Activated CD8-positive, alpha-beta memory T cell treated with anti-CD3 and anti-CD28 coated beads for 24 hours (primary cell): ENCODE results near the gene SFMBT1.
A peak's percentile ranks its signal among the peaks of the same experiment; 100 is the strongest.
"Not testable (repeated sequence)": the region's sequence is repeated elsewhere in the genome, so short reads cannot be mapped to it uniquely, and the experiment has no call there.

ENCODE experiments used
- DNase-seq: peaks from one replicate; pipeline ENCODE4 v3.0.0-alpha.2; 2020

The SFMBT1 gene

DNA sequence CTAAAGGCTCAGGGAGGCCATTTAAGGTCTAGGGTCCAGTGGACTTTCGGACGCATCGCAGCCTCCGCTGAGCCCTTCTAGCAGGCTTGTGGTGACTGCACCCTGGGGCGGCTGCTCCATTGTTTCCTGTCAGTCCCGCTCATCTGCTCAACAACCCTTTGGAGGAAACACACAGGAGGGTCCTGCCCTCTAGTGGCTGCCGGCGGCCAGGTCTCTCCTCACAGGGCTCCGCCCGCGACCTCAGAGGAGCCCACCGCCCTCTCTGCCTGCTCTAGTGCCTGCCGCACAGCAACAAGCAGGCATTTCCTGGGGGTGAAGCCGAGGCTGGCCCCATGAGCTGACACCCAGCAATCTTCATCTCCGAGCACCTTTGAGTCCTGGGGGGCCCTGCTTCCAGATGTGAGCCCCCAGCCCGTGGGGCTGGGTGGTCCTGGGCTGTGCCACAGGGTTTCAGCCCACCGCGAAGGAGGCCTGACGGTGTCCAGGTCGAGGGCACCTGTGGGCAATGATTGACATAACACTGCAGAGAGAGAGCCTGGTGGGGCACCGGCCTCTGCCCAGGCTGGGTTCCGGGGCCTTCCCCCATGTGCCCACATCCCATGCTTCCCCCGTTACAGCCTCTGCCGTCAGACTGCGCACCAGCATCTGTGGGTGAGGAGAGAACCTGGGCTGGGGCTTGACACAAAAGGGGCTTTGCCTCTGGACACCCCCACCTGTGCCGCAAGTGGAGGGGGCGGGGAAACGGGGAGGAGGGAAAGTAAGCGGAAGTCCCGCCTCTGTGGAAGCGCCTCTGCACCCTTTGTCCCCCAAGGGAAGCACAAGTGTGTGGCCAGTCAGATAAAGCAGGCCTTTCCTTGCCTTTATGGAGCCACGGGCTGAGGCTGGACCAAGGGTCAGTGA, 27.0 kb upstream of the SFMBT1 start:
- peak; percentile 93 for DNase-seq

- no peak for DNase-seq
These were observed 26.1 kb upstream of the SFMBT1 start for GRCh38 chr3:53071882-53072431.

DNA sequence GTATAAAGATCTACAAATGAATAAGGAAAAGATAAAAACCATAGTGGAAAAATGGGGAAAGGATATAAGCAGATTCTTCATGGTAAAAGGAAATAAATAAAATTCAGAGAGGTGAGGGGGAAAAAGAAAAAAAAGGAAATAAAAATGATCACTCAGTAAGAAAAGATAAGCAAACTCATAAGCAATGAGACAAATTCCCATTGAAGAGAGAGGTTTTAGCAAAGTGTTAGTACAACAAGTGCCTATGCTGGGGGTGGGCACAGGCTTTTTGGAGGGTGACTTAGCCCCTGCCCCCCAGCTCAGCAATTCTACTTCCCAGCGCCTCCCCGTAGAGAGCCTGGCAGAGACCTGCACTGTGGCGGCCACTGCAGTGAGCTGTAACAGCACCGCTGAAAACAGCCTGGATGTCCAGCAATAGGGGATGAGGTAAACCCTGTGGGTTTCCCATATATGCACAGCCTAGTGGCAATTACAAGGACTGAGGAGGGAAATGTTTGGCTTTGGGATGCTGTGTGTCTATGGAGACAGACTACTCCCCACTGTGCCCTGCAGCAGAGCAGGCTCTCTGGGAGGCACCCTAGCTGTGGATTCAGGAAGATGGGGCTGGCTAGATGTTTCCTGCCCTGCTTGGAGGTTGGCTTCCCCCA, 23.7 kb upstream of the SFMBT1 start:
- DNase-seq, result no peak

DNA sequence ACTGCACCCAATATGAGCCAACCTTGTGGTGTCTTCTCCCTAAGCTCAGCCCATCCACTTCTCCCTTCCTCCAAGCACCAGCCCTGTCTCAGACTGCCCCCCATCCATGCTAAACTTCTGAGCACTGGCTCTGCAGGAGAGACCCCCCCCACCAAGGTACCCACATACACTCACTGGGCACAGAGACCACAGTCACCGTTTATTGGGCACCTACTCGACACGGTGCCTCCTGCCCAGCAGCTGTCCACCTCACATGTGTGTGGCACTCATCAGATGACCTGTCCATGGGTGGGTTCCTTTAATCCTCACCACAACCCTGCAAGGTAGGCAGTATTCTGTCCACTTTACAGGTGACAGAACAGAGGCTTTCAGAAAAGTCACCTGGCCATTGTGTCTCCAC, 22.3 kb upstream of the SFMBT1 start:
- no peak for DNase-seq

DNA sequence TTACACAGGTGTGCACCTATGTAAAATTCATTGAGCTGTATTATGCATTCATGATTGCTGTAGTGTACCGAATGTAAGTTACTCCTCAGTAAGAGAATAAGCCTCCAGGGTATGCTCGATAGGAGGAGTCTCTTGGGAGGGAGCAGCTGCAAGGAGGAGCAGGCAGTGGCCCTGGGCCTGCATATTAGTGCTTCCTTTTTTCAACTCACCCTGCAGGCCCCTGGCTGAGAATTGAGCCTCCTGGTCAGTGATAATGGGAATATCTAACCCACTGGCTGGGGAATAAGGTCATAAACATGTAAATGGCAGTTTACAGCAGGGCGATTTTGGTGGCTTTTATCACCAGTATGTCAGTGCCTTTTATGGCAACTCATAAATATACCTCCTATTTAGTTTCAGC, 21.7 kb upstream of the SFMBT1 start:
- DNase-seq, result no peak

- DNase-seq, result no peak
These were observed 20.1 kb upstream of the SFMBT1 start for GRCh38 chr3:53065841-53066480.

GRCh38 chr3:53062905-53063304, 17.0 kb upstream of the SFMBT1 start:
- peak; percentile 45 for DNase-seq

GRCh38 chr3:53056442-53056841, 10.6 kb upstream of the SFMBT1 start:
- DNase-seq, result peak; percentile 30

DNA sequence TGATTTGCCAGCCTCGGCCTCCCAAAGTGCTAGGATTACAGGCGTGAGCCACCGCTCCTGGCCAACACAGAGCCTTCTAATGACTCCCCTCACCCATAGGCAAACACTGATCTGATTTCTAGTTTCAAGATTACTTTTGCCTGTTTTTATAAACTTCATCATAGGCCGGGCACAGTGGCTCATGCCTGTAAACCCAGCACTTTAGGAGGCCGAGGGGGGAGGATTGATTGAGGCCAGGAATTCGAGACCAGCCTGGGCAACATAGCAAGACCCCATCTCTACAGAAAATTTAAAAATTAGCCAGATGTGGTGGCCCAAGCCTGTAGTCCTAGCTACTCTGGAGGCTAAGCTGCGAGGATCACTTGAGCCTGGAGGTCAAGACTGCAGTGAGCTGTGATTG, 8.4 kb upstream of the SFMBT1 start:
- not testable (repeated sequence) for DNase-seq

GRCh38 chr3:53051929-53052328, 6.1 kb upstream of the SFMBT1 start:
- no peak for DNase-seq

- no peak for DNase-seq
These were observed 4.1 kb upstream of the SFMBT1 start for GRCh38 chr3:53049987-53050386.

- DNase-seq, result peak; percentile 88
These were observed 598 bp upstream of the SFMBT1 start for GRCh38 chr3:53046171-53047170.

- peak; percentile 75 for DNase-seq
These were observed 959 bp downstream of the SFMBT1 start for GRCh38 chr3:53044711-53045517.

DNA sequence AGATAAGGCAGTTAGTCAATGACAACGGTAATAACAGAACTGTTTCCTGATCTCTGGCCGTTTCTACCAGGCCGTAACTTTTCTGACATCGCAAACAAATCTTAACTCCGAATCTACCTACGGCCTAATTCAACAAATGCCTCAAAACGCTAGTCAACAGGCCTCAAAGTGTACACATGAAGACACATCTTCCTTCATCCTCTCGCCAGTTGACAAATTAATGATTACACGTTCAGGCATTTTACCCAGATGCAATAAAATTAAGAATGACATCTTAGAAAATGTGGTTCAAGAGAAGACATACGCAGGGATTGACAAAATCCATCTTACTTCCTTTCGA, 1.5 kb downstream of the SFMBT1 start:
- no peak for DNase-seq

DNA sequence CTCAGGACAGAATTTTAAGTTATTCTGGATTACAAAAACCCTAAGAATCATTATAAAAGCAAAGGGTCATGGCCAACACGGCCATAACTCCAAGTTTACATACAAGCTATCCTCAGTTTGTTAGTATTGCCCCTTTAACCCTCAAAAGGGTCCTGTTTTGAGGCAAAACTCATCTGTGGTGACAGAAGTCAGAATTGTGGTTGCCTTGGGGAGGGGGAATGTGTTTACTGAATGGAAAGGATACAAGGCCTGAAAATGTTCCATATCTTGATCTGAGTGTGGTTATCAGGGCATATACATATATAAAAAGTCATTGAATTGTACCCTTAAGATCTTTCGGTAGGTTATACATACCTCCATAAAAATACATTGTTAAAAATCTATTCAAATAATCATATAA, 2.1 kb downstream of the SFMBT1 start:
- DNase-seq, result no peak

DNA sequence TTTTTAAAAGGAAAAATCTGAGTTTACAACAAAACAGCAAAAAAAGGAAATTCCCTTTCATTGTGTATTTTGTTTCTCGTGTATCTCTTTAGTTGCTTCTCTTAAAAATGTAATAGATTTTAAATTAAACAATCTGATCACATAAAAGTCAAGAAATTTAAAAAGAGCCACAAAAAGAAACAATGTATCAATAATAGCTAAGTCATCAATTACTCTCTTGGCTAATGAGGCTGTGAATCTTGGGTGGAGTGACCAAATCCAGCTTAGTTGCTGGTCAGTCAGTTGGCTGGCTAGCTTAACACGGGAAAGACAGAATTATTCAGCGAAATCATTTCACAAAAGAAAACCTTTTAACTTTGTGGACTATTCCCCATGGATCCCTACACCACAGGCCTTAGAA, 3.2 kb downstream of the SFMBT1 start:
- no peak for DNase-seq

GRCh38 chr3:53040351-53040820, 5.5 kb downstream of the SFMBT1 start:
- DNase-seq, result no peak

DNA sequence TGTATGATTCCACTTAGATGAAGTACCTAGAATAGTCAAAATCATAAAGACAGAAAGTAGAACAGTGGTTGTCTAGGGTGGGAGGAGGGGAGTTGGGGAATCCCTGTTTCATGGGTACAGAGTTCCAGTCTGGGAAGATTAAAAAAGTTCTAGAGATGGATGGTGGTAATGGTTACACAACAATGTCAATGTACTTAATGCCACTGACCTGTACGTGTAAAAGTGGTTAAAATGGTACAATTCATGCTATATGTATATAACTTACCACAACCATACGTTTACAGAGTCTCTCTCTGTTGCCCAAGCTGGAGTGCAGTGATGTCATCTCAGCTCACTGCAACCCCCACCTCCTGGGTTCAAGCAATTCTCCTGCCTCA, 6.5 kb downstream of the SFMBT1 start:
- no peak for DNase-seq

DNA sequence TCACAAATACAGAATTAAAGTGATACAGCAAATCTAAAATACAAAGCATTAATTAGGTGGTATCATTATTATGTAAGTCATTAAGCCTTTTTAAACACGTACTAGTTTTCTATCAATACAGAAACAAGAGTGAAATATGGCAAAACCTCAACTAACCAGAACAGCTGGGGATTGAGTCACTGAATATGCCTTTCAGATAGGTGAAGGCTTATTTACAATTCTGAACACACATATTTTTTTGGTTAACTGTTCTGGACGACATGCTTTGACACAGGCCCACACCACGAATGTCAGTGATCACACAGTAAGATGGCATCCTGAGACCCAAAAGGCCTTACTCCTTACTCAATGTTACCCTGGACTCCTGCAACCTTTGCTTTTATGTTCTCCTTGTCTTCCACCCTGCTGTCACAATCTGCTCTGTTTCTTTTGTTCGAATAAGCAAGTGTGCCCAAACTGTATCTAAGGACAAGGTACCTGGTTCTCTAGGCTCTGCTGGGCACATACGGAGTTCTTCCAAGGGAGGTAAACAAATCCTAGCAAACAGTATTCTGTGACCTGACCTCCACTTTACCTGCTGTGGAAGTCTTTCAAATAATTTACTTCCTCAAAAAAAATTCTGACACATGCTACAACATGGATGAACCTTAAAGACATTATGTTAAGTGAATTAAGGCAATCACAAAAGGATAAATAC, 7.0 kb downstream of the SFMBT1 start:
- DNase-seq, result no peak

GRCh38 chr3:53035825-53036619, 9.9 kb downstream of the SFMBT1 start:
- DNase-seq, result no peak
